SKM-1 (cell line): ENCODE data around the gene MICAL3.

ENCODE experiments used
- DNase-seq: peaks from one replicate; lab custom pipeline; 2025; ENCODE audit not compliant: unreplicated experiment; lab: John Stamatoyannopoulos, UW

Gene MICAL3

GRCh38 chr22:17873804-17874203 lies 150.6 kb downstream of the MICAL3 start:
- DNase-seq: no peak

DNA sequence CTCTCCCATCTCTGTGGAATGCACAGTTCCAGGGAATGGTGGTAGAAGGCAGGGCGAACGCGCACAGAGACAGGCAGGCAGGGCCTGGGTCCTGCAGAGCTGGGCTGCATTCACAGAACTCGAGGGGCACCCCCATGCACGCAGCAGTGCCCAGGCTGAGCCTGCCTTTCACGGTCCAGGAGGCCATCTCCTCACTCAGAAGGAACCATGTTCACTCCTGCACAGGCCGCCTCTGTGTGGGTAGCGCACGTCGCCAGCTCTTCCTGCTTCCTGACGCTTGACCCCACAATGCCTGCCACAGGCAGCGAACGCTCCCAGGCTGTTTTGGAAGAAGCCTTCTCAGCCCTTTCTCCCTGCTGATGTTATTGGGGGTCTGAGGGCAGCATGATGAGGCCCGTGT lies 151.2 kb downstream of the MICAL3 start:
- no peak for DNase-seq

GRCh38 chr22:17872471-17872870 lies 151.9 kb downstream of the MICAL3 start:
- DNase-seq: no peak

- DNase-seq: no peak
Measured at GRCh38 chr22:17871726-17872458, 152.5 kb downstream of the MICAL3 start.

- no peak for DNase-seq
Measured at GRCh38 chr22:17870407-17870806, 154.0 kb downstream of the MICAL3 start.

DNA sequence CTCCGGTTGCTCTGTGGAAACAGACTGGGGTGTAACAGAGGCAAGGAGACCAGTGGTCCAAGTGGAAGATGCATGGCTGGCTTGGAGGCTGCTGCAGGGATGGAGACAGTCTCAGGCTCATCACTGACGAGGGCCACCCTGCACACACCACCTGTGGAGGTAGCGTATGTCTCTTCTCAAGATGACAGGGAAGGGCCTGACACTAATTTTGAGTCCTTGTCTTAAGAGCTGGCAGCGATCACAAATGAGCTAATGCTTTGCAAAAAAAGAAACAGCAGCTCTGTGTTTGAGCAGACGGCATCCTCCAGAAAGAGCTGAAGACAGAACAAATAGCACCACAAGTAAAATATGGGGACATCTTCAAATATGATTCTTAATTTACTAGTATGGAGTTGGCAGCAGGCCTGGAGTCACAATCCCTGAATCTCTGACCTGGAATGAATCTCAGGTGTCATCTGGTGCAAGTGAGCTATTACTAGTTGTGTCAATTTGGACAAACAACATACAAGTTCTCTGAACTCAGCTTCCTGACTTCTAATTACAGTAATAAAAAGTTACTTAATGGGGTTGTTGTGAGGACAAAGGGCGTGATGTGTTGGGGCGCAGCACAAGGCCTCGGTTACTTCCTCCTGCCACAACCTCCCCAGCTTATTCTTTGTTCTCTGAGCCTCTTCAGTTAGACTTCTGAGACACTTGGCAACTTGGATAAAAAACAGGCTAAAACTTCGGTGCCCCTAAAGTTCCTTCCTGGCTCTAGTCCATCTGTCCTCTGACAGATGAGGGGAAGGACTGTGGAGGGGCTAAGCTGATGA lies 154.9 kb downstream of the MICAL3 start:
- no peak for DNase-seq

DNA sequence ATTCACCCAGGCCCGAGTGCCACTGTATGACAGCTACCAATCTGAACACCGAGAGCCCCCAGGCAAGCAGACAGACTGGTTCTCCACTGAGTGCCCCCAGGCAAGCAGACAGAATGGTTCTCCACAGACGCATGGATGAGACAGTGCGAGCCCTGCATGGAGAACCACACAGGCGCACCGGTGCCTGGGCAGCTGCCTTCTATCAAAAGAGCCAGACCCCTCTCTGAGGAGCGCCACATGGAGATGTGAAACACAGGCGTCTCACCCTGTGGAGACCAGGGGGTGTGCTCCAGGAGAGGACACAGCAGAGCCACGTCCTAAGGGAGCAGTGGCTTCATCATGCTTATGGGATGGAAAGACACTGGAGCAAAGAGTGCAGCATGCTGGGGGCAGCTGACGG lies 155.6 kb downstream of the MICAL3 start:
- no peak for DNase-seq

- no peak for DNase-seq
Measured at GRCh38 chr22:17867160-17867785, 157.1 kb downstream of the MICAL3 start.

DNA sequence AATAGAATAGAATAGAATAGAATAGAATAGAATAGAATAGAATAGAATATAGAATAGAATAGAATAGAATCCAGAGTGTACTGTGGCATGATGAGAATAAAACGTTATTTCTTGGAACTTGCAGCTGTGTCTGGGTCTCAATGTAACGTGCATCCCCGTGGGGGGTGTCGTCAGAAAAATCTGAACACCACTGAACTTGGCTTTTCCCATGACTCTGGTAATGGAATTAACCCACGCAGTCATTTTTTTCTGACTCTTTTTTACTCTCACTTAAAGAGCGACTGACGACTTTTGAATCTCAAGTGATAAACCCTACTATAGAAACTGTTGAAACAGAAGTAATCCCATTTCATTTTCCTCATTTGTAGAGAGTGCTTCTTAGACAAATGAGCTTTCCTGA lies 157.7 kb downstream of the MICAL3 start:
- no peak for DNase-seq

GRCh38 chr22:17866127-17866526 lies 158.2 kb downstream of the MICAL3 start:
- no peak for DNase-seq

DNA sequence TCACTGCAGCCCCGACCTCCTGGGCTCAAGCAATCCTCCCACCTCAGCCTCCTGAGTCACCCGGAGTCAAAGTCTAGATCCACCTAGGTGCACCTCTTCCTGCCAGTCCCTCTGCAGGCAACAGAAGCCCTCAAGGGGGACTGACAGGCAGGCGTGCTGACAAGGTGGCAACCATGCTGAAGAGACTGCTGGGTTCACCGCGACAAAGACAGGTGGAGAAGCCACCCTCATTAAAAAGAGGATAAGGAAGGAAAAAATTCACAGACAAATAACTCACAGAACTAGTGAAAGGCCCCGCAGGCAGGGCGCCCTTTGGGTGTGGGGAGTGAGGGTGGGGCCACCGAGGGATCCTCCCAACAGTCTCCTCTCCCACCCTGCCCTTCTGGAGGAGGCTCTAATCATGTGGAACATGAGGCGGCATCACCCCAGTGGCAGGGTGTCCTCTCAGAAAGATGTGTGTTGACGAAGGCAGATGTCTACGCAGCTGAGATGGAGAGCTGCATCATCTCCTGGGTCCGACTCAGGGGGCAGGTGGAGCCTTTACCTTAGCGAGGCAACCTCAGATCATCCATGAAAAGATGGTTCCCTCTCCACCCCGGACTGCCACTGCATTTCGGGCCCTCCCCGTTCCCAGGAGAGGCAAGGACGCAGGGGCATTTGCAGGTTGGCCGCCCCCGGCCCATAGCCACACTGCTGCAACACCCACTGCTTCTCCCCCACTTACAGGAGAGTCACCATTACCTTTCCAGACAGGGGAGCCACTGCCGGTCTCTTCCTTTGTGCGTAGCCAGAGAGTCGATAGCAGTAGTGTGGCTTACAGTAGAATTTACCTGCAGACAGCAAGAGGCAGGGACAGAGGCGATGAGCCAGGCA lies 158.9 kb downstream of the MICAL3 start:
- DNase-seq: no peak

- DNase-seq: no peak
Measured at GRCh38 chr22:17864398-17865182, 159.8 kb downstream of the MICAL3 start.

- no peak for DNase-seq
Measured at GRCh38 chr22:17862646-17863181, 161.6 kb downstream of the MICAL3 start.

- no peak for DNase-seq
Measured at GRCh38 chr22:17861909-17862308, 162.5 kb downstream of the MICAL3 start.

GRCh38 chr22:17860220-17860965 lies 164.0 kb downstream of the MICAL3 start:
- DNase-seq: no peak

DNA sequence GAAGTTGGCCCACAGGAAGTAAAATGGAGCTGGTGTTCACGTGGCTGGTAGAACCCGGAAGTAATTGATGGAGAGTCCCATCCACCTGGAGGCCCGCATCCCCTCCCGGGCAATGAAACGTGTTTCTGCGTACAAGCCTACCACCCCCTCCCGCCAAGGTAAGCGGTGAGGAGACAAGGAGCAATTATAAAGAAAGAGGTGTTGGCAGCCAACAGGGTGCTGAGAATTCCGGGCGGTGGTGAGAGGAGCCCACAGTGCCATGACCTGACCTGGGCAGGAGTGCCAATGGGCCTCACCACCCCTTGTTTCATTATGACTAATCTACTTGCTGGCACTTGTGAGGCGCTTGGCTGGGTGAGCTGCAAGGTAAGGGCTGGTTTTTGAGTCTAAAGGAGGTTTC lies 166.3 kb downstream of the MICAL3 start:
- no peak for DNase-seq

- no peak for DNase-seq
Measured at GRCh38 chr22:17855572-17856290, 168.6 kb downstream of the MICAL3 start.

DNA sequence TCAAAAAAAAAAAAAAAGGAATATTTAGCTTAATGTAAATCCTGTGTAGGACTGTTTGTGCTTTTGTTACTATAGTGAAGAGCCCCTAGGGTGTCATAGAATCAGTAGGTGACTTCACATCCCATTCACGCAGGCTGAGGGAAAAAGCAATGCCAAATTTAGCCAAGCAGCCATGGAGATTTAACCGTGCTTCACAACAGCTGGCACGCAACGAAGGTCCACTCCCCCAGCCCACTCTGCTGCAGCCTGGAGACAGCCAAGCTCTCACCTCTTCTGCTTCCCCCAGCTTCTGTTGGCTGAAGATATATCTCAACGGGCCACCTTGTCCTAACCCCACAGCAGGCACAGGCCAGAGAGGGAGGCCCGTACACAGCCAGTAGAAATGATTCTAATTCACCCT lies 171.3 kb downstream of the MICAL3 start:
- no peak for DNase-seq

GRCh38 chr22:17851759-17852158 lies 172.6 kb downstream of the MICAL3 start:
- no peak for DNase-seq
